HG03196 (cell line): Measurements from ENCODE around the gene DCST2.

Experiments
- ATAC-seq: cut with Tn5 transposase; IDR thresholded peaks from one replicate; pipeline ENCODE4 v1.9.1; 2021; ENCODE audit not compliant: unreplicated experiment

DCST2 gene

GRCh38 chr1:155012026-155012546, 21.5 kb downstream of the DCST2 start:
- no peak for ATAC-seq

DNA sequence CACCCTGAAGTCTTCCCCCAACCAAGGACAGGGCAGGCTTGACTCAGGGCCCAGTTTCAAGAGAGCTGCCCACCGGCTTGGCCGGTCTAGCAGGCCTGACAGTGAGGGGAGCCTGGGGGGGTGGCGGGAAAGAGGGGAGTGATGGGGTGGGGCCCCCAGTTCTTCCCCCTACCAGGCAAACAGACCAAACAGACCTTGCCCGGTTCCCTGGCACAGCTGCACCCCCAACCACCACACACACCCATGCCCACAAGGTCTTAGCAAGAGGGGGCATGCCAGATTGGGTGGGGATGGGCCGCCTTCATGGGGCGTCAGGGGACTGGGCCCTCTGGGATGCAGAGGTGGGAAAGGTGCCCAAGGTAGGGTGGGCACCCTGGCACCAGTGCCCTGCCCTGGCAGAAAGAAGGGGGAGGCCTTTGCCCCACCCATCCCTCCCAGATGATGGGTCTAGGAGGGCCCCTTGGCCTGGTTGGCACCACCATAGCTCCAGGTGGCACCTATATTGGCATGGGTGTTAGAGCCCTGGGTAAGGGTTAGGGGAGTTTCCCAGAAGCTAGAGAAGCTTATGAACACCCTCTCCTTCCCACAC, 22.1 kb downstream of the DCST2 start:
- no peak for ATAC-seq

DNA sequence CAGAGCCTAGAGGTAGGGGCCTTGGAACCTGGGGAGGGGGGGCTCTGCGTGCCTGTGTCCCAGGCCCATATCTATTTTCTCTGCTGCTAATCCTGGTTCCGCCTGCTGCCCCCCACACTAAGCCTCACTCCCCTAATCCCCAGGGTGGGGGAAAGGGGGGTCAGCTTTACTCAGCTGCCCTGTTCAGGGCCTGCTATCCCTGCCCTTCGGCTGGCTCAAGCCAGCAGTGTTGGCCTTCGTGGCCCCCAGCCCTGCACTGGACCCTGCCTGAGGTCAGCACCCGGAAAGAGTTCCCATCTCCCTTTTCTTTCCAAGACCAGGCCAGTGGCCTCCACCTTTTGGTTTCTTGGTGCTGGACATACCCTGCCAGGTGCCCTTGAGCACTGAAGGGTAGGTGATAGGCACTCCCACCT, 22.6 kb downstream of the DCST2 start:
- no peak for ATAC-seq

DNA sequence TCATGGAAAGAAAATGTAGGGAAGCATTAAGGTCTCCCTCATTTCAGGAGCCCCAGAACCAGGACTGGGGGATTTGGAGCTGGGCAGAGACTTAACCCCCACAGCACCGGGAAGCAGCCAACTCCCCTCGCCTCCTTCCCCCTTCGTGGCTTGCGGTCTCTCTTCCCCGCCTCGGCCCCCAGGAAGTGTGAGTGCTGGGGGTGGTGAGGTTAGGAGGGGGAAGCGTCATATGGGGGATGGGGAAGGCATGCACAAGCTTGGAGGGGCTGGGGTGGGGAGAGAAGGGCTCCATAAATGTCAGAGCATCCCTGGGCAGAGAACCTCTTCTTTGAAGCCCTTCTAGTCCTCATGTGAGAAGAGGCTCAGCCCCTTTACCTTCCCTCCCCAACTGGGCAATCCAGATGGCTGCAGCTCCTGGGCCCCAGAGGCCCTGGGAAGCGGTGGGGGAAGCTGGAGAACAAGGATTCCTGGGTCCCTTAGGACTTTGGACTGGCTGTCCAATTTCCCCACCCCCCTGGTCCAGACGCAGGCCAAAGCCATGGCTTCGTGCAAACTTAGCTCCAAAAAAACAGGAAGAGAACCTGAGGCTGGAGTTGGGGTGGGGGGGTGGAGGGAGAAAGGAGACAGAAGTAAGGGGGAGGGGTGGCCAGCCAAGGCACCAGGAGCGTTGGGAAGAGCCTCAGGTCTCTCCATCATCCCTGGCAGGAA, 23.2 kb downstream of the DCST2 start:
- ATAC-seq = no peak

GRCh38 chr1:155009742-155010141, 23.8 kb downstream of the DCST2 start:
- no peak for ATAC-seq

GRCh38 chr1:155009221-155009711, 24.3 kb downstream of the DCST2 start:
- ATAC-seq = no peak

DNA sequence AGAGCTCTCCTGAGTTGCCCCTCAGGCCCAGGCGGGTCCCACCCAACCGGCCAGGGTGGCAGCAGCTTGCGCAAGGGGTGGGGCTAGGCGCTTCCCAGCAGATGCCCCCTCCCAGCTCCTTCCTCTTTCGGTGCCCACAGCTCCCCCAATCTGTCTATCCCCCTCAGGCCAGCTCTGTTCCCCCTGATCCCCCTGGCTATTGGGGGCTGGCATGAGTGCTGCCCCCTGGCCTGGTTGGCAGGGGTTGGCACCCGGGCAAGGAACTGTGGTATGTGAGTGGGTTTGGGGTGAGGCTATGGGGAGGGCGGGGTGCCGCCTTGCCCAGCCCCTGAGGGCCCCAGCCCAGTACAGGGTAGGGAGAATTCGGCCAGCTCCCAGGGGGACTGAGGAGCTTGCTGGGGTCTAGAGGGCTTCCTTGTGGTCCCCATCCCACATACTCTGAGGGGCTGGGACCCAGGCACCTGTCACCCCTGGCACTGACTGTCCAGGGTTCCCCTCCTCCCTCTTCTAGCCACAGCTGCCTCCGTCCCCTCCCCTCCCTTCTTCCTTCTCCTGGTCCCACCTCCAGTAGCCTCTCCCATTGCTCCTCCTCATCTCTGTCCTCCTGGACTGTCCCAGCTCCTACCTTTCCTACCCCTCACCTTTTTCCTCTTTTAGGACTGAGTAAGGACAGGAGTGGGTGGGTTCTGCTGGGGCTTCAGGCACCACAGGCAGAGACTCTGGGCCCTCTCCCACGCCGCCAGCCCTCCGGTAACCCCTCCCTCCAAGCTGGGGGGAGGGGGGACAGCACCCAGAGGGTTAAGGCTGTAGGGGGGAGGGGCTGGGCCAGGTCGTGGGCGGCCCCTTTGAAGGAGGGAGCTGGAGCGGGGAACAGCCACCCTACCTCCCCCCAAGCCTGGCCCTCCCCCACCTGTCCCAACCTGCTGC, 25.3 kb downstream of the DCST2 start:
- no peak for ATAC-seq

DNA sequence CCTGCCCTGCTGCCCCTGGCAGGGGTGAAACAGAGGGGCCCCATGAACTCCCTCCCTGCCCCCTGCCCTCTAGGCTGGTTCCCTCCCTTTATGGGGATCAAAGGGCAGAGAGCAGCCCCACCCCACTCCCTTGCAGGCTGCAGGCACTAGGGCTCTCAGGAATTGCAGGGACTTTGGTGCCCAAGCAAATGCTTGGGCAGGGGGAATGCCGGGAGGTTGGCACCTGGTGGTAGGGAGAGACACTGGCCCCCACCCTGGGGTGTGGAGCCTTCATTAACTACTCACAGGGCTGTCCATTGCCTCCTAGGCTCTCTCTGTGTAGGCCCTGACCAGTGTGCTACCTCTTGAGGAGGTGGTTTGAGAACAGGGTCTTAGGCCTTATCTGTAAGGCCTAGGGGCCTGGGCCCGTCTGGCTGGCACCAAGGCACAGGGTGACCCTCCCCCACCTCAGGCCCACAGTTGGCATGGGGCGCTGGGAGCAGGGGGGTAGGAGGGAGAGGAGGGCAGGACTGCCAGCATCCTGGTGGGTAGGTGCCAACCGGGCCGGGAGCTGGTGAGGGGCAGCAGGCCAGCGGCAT, 26.2 kb downstream of the DCST2 start:
- no peak for ATAC-seq

- ATAC-seq = no peak
Observed at GRCh38 chr1:155006601-155007101, 26.9 kb downstream of the DCST2 start.

GRCh38 chr1:155005076-155006011, 28.2 kb downstream of the DCST2 start:
- ATAC-seq = no peak

- ATAC-seq = no peak
Observed at GRCh38 chr1:155004352-155005075, 29.1 kb downstream of the DCST2 start.

- no peak for ATAC-seq
Observed at GRCh38 chr1:155003766-155004351, 29.7 kb downstream of the DCST2 start.

DNA sequence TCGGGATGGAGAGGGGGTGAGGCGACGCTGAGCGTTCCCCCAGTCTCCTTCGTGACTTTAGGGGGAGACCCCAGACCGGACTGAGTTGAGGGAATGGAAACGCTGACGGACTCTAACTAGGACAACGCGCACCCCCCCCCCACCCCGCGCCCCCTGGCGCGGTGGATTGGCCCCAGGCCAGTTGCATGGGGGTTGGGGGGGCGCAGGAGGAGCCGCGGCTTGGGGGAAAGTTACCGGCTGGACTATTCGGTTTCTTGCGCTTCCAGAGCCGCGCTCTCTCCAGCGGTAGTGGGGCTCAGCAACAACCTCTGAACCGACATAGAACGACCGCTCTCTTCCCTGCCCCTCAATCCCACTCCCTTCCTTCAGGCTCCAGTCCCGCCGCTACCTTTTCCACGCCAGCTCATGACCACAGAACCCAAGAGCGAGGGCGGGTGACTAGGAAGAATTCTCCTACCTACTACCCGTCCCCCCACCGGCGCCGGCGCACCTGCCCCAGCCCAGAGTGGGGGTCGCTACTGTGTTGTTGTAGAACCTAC, 30.3 kb downstream of the DCST2 start:
- no peak for ATAC-seq

GRCh38 chr1:155002464-155003226, 30.9 kb downstream of the DCST2 start, which contains the start of gene ZBTB7B:
Gene ZBTB7B, plus strand, starts transcription at chr1:155002802. Its CDS starts 11,859 bp downstream, at chr1:155014661.
- ATAC-seq = peak; percentile 1

GRCh38 chr1:155001675-155002463, 31.7 kb downstream of the DCST2 start:
- peak; percentile 44 for ATAC-seq

GRCh38 chr1:155001425-155001674, 32.2 kb downstream of the DCST2 start:
- ATAC-seq = no peak
